Epithelial cell of prostate (primary cell): Measurements from ENCODE around the gene SLC38A10.

Source experiments
- DNase-seq: peaks from one replicate; pipeline ENCODE4 v3.0.0-alpha.2; 2011; ENCODE audit warnings: low read depth, low spot score
- H3K27ac ChIP-seq: fragments of 450-650 bp; 2 replicates; pipeline ENCODE4 v1.5.1; 2017; ENCODE audit warnings: mild to moderate bottlenecking

Gene SLC38A10

DNA sequence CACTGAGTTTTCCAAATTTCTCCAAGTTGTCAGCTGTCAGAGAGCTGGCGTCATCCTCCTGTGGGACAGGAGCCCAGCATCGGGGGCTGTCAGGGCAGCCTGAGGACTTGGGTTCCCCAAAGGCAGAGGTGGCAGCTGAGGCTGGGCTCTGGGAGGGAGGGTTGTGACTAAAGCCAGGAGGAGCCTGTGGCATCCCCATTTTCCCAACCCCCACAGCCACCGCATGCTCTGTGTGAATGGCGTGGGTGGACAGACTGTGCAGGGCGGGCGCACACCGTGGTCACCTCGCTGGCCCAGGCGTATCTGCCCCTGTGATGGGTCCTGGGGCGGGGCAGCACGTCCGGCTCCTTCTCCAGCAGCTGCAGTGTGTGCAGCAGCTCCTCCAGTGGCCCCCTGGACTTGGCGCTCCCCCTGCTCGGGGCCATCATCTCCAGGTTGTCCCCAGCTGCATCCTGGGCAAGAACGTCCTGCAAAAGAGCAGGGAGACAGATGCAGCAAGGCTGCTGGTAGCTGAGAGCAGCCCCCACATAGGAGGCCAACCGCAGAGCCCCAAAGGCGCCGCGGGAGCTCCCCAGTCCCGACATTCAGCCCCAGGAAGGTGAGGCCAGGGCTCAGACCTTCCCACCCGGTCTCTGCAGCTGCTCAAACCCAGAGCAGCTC is 97.1 kb downstream of the SLC38A10 start:
- no peak overlapping the region for H3K27ac ChIP-seq
- DNase-seq = no peak

DNA sequence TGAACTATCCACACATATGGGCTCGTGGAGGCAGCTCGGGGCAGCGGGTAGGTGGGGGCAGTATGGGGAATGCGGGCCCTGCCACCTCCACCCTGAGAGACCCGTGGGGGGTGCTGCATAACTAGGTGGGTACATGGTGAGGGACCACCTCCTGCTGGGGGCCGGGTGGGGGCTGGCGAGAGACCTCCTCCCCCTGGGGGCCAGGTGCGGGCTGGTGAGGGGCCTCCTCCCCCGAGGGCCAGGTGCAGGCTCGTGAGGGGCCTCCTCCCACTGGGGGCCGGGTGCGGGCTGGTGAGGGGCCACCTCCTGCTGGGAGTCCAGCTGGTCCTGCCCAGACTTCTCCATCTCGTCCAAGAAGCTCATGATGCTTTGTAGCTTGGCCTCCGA is 97.7 kb downstream of the SLC38A10 start:
- no peak overlapping the region for H3K27ac ChIP-seq
- no peak for DNase-seq

DNA sequence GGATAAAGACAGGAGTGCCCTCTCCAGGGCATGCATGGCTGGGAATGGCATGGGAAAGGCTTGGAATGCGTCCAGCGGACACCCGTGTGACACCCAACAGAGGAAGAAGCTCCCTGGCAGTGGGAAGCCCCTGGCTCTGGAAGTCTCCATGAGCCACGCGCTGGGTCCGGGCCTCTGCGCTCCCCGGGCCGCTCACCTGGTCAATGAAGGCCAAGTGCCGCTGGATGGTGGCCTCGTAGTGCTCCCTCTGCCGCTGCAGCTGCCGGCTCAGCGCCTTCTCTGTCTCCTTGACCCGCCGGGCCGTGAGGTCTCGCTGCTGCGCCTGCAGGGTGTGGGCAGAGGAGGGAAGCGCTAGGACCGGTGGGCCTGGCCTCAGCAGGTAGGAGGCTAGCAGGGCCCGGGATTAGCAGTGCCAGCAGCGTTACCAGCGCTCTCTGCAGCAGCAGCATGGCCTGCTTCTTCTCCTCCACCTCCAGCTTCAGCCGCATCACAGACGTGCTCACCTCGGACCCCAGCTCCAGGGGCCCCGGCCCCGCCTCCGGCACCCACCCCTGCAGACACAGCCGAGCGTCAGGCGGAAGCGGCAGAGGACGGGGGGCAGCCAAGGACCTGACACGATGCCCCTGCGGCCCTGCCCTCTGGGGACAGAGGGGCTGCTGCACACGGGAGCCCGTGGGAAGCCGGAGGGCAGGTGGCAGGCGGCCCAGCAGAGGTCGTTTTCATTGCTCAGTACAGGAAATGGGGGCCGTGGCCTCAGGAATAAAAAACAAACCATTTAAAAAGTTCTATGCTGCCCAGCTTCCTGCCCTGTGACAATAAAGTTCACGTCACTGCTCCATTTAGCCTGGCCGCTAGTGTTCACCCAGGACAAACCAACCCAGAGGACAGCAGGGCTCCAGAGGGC is 98.3 kb downstream of the SLC38A10 start:
- no peak for DNase-seq
- H3K27ac ChIP-seq = no peak overlapping the region

DNA sequence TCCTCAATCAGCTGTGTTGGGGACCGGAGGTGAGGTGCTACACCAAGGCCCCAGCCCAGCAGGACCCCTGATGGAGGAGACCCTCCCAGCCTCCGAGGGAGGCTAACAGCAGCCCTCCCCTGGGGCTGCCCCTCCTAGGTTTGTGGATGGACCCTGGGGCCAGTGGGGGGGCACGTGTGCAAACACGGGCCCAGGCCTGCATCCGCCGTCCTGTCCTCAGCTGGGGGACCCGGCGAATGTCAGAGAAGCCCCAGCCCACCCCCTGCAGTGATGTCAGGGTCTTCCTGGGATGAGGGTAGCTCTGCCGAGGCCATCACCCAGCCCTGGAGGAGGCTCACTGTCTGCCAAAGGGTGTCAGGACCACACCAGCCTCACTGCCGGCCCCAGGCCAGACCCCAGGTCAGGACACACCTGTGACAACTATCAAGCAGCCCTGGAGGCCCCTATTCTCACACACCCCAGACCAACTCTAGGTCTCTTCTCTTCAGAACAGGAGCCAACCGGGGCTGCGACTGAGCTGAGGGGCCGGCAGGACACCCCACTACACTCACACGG is 99.1 kb downstream of the SLC38A10 start:
- DNase-seq = no peak
- H3K27ac ChIP-seq = no peak overlapping the region
